ENCODE results near the gene MYH13. TPM values are rescaled to one million over a fixed set of nuclear protein-coding genes. Genes with fewer than 3 reads are reported as not detected.

The MYH13 gene
- total RNA-seq, 4 donors from 2014 or later: not detected

GRCh38 chr17:10264051-10264450, 108.8 kb downstream of the MYH13 start:
- H3K27me3 ChIP-seq: no peaks in the 10 kb centered on the region
- intact Hi-C loops (cut with DNase I): no loop called here
- 87% methylated on average over 2 of the region's 2 CpGs for WGBS
- H3K4me1 ChIP-seq: peaks cover 0 to 10% (median 0%) of the 10 kb centered on the region in 4 donors
- TF ChIP-seq EP300 (IDR thresholded peaks at IDR 0.05): no peak
- TF ChIP-seq POLR2AphosphoS5 (IDR thresholded peaks at IDR 0.05): no peak
- no peaks in the 10 kb centered on the region for H3K36me3 ChIP-seq
- DNase-seq (ENCODE audit: extremely low spot score): no peak
- no peak overlapping the region for H3K4me3 ChIP-seq
- H3K27ac ChIP-seq (replicated peaks in 1 of 4): no peak overlapping the region
- H3K9me3 ChIP-seq: no peaks in the 10 kb centered on the region

- WGBS: 89% methylated on average over 1 of the region's 1 CpG
- no peak overlapping the region for H3K27ac ChIP-seq (replicated peaks in 1 of 4)
- no peaks in the 10 kb centered on the region for H3K9me3 ChIP-seq
- no peaks in the 10 kb centered on the region for H3K27me3 ChIP-seq
- no peak overlapping the region for H3K4me3 ChIP-seq
- no peak for DNase-seq (ENCODE audit: extremely low spot score)
- peaks cover 0 to 10% (median 0%) of the 10 kb centered on the region in 4 donors for H3K4me1 ChIP-seq
- intact Hi-C loops (cut with DNase I): no loop called here
- no peaks in the 10 kb centered on the region for H3K36me3 ChIP-seq
- TF ChIP-seq EP300 (IDR thresholded peaks at IDR 0.05): no peak
Measured at GRCh38 chr17:10262451-10262850, 110.4 kb downstream of the MYH13 start.

DNA sequence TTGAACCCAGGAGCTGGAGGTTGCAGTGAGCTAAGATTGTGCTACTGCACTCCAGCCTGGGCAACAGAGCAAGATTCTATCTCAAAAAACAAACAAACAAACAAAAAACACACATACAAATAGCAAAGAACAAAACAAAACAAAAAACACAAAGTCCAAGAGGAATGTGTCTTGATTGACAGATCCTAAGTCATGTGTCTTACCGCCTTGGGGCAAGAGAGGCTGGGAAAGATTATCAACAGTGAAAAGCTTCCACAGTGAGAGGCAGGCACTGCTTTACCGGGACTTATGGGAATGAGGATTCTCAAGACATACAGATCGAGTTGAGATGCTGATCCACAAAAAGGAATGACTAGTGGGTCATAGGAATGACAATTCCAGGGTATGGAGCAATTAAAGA, 111.7 kb downstream of the MYH13 start:
- 76% methylated on average over 3 of the region's 3 CpGs for WGBS
- TF ChIP-seq CTCF (IDR thresholded peaks at IDR 0.05): no peak
- no peak for TF ChIP-seq POLR2A (IDR thresholded peaks at IDR 0.05; ENCODE audit: low read depth)
- no peak for TF ChIP-seq EP300 (IDR thresholded peaks at IDR 0.05)
- no peak for TF ChIP-seq POLR2AphosphoS5 (IDR thresholded peaks at IDR 0.05)
- DNase-seq (ENCODE audit: extremely low spot score): no peak
- no peak overlapping the region for H3K4me3 ChIP-seq
- intact Hi-C loops (cut with DNase I): no loop called here
- H3K9me3 ChIP-seq: no peaks in the 10 kb centered on the region
- no peaks in the 10 kb centered on the region for H3K36me3 ChIP-seq
- peaks cover 0 to 10% (median 0%) of the 10 kb centered on the region in 4 donors for H3K4me1 ChIP-seq
- no peaks in the 10 kb centered on the region for H3K27me3 ChIP-seq
- H3K27ac ChIP-seq (replicated peaks in 1 of 4): no peak overlapping the region

DNA sequence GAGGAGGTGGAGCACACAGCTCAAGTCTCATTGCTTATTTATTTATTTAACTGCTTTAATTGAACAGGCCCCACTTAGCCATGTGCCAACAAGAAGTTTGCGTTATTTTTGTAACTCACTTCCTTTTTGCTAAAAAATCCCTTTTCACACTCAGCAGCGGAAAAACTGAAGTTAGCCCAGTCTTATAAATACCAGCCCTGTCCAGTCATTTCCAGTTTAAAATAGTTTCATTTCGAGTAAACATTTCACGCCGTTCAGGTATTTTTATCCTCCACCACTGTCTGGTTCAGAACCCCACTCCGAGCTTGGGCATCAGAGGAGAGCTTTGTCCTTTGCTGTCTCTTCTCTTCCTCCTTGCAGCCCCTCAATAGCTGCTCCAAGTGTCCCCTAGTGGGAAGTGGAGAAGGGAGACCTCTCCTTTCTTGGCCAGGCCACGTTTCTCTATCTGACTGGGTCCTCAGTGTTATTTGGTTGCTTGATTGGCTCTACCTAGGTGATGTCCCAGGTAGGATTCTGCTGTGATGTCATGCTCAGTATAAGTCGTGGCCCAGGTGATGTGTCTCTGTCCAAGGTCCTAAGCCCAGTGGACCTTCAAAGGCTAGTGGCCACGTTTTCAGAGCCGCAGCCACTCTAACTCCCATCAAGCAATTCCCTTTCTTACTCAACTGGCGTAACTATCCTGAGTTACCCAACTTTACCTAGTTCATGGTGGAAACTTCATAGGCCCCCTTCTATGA, 121.4 kb downstream of the MYH13 start:
- WGBS: 57% methylated on average over 11 of the region's 11 CpGs

More for the DNA sequence above, 121.4 kb downstream of the MYH13 start:
- H3K9me3 ChIP-seq: no peaks in the 10 kb centered on the region
- TF ChIP-seq POLR2AphosphoS5 (IDR thresholded peaks at IDR 0.05): no peak
- TF ChIP-seq POLR2A (IDR thresholded peaks at IDR 0.05; ENCODE audit: low read depth): no peak
- TF ChIP-seq CTCF (IDR thresholded peaks at IDR 0.05): no peak
- intact Hi-C loops (cut with DNase I): no loop called here
- no peak overlapping the region for H3K27ac ChIP-seq (replicated peaks in 1 of 4)
- H3K27me3 ChIP-seq: peaks cover 0 to 8% (median 0%) of the 10 kb centered on the region in 4 donors
- DNase-seq (ENCODE audit: extremely low spot score): no peak
- no peaks in the 10 kb centered on the region for H3K36me3 ChIP-seq
- H3K4me1 ChIP-seq: peaks cover 0 to 5% (median 0%) of the 10 kb centered on the region in 4 donors
- no peak overlapping the region for H3K4me3 ChIP-seq

Other genes starting within 250 kb of the MYH13 start
- gene GAS7, start 174.4 kb downstream of the MYH13 start, total RNA-seq: 100 to 1,000 TPM in 1 of 4 donors, 10 to 100 TPM in 3; 77.3 to 124 (median 86.7) TPM
- gene MYH8, start 48.9 kb upstream of the MYH13 start, total RNA-seq: not detected
- not detected for gene MYH4, start 96.6 kb upstream of the MYH13 start, total RNA-seq
- under 1 TPM in 1 of 4 donors, not detected in 3; 0.13 TPM for gene MYH1, start 145.5 kb upstream of the MYH13 start, total RNA-seq
- gene MYH2, start 176.7 kb upstream of the MYH13 start, total RNA-seq: 1 to 10 TPM in 1 of 4 donors, under 1 TPM in 3; under 0.01 to 1.4 (median 0.34) TPM